Tibial nerve (tissue), 3 donors: ENCODE results near the gene OTOG.

Source experiments
- POLR2A ChIP-seq, 2 donors: fragments of 450-650 bp; IDR thresholded peaks; one replicate each; pipeline ENCODE4 v1.6.1; 2017; ENCODE audit warnings: antibody characterized with exemption in 2 of 2, mild to moderate bottlenecking in 2 of 2, moderate library complexity in 2 of 2
- TF ChIP-seq, protein P1 (sequence below), 5 experiments: fragments of 200-600 bp in 3 of 5; fragments of 450-650 bp in 2 of 5; sonication (generic) in 3 of 5; IDR thresholded peaks; one replicate each; pipeline ENCODE4 v1.5.1; 2016 to 2019; ENCODE audit warnings: antibody characterized with exemption in 5 of 5, mild to moderate bottlenecking in 3 of 5, moderate library complexity in 2 of 5

DNA sequence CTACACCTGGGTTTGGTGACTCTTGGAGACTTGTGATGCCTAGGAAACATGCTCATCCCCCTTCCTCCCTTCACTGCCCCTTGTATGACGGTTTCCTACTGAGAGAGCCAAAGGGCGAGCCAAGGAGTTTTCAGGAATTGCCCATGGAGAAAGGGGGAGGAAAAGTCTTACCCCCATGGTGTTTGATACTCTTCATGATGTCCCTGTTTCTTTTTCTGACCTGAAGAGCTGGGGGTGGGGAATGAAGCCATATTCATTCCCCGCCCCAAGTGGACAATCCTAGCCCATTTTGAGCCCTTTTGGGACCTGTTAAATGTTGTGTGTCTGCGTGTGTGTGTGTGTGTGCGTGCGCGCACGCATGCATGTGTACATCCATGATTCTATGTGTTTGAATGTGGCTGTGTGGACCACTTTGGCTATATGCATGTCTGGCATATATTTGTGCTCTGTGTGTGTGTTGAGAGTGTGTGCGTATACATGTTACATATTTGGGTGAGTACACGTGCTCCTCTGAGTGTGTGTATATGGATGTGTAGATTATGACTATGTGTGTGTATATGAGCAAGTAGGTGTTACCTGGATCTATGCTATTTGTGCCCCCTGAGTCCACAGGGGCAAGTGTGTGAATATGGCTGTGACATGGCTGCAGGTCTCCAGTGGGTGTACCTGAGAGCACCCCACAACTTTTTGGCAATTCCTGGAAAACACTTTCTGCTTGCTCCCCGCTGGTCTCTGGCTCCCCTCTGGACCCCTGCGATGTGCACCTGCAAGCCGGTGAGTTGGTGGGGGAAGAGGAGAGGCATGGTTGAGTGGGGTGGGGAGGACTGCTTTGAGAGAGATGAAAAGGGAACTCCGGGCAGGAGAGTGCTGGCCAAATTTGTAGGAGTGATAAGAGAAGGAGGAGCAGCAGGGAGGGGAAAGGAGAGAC lies 24.6 kb downstream of the OTOG start:
- TF ChIP-seq, protein P1, sequence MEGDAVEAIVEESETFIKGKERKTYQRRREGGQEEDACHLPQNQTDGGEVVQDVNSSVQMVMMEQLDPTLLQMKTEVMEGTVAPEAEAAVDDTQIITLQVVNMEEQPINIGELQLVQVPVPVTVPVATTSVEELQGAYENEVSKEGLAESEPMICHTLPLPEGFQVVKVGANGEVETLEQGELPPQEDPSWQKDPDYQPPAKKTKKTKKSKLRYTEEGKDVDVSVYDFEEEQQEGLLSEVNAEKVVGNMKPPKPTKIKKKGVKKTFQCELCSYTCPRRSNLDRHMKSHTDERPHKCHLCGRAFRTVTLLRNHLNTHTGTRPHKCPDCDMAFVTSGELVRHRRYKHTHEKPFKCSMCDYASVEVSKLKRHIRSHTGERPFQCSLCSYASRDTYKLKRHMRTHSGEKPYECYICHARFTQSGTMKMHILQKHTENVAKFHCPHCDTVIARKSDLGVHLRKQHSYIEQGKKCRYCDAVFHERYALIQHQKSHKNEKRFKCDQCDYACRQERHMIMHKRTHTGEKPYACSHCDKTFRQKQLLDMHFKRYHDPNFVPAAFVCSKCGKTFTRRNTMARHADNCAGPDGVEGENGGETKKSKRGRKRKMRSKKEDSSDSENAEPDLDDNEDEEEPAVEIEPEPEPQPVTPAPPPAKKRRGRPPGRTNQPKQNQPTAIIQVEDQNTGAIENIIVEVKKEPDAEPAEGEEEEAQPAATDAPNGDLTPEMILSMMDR (IDR thresholded peaks at IDR 0.05) = no peak
- TF ChIP-seq POLR2A (IDR thresholded peaks at IDR 0.05) = no peak
